NK-92 (cell line): ENCODE results near the gene LRRTM4.

Experiments
- DNase-seq: peaks from one replicate; lab custom pipeline; 2025; ENCODE audit not compliant: unreplicated experiment; lab: John Stamatoyannopoulos, UW

Gene LRRTM4

DNA sequence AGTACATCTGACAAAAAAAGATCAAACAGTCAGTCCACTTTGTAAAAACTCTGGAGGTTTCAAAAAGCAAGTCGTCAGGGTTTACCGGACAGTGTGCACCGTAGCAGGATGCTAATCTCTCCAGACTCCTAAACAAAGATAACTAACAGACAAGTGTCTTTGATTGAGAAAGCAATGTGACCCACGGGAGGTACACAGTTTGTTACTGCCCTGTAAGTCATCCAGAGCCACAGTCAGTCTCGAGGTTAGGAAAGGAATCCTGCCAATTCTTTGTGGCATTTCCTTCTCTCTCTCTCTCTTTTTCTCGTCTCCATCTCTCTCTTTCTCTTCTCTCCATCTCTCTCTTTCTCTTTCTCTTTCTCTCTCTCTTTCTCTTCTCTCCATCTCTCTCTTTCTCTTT lies 42.8 kb downstream of the LRRTM4 start:
- DNase-seq, result no peak

DNA sequence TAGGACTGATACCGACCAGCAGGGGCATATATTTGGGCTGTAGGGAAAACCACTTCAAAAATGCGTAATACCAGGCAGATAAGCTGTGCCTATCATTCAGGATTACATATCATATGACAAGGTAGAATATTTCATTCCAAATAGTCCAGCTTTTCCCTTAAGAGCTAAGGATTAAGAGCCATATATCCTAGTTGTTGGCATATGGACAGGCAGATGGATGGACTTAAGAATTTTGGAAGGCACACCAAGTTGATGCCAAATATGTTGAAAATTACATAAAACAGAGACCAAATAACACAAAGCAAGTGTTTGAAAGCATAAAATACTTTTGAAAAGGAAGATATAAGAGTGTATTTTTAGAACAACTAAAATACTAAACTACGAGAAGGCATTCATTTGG lies 52.1 kb downstream of the LRRTM4 start:
- DNase-seq, result no peak

DNA sequence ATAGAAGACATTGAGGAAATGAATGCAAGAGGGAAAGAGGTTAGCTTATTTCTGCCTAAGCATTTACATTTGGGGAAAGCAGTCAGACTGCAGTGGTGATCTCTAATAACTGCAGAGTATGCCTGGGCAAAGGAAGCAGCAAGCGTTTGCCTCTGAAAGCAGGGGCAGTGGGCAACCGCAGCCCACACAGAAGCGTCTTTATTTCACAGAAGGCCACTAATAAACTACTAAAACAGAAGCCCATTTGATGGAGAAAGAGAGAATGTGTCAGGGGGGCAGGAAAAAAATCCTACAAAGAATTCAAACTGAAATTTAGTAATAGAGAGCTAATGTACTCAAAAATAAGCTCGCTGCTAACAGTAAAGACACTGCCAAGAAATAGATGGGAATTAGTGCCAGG lies 53.1 kb downstream of the LRRTM4 start:
- DNase-seq, result no peak

DNA sequence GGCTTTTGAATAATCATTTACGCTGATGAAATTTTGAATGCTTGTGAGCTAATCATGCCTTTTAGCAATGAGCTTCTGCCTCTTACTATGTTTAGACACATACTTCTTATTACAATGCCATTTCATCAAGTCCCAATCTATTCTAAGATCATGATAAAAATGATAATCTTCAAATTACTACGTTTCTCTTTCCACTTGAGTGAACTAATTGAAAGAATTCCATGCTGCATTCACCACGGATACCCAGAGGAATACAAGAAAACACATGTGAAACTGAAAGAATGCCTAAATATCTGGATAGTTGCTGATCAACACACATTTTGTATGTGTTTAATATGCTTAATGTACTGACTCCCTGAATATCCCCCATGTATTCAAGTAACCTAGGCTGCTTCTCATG lies 62.3 kb downstream of the LRRTM4 start:
- no peak for DNase-seq

DNA sequence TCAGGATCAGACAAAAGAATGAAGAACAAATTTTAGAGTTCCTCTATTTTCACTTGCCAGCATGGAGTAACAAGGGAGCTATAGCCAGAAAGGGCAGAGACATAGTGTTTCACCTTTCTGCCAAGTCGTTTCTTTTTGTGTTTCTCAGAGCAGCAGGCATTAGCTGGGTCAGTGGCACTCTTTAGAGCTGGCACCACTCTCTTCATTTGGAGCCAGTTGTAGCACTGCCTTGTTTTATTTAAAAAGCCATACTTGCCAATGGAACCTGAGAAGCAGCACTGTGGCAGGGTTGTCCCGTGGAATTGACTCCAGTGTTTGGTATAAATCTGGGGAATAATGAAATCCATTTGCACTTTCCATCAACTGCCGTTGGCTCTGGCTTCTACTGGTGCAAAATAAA lies 64.0 kb downstream of the LRRTM4 start:
- no peak for DNase-seq

DNA sequence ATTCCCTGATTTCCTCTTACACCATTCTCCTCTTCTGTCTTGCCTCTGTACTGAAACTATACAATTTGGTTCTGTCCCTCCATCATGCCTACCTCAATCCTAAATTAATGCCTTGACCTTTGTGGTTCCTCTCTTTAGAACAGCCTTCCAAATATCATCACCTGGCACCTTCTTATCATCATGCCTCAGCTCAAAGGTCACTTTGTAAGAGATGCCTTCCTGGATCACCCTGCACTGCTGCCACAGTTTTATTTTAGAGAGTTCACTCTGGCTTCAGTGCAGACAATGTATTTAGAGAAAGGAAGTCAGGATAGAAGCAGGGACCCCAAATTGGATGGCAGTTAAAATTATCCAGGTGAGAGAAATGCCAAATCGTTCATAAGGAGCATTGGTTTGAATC lies 64.5 kb downstream of the LRRTM4 start:
- DNase-seq, result no peak

DNA sequence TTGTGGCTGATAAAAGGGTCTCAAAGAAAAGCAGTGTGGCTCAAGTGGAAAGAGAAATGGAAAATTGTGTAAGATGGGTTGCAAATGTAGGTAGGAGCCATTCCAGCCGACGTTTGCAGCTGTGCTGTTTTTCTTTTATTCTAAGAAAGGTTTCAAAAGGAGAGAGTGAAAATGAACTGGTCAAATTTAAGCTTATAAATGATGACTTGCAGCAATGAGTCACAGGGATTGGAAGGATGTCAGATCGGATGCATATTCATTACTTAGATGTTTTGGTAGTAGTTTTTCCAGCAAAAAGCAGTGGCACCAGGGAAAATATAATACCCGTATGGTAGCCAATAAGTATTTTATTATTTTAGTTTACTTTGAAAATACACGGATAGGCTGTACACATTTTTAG lies 79.1 kb downstream of the LRRTM4 start:
- DNase-seq, result no peak

DNA sequence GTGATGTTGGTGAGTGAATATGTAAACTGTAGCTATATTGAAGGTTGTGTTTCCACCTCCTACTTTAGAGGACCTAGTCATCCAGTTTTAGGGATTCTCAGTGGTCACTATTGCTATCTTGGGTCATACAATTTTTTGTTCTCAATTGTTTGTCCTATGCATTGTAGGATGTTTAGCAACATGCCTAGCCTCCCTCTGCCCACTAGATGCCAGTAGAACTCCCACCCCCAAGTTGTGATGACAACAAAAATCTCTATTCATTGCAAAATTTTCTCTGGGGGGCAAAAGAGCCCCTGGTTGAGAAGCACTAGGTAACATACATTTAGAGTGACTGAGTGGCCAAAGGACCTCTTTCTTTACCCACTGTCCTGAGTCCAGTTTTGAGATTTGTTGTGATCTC lies 87.3 kb downstream of the LRRTM4 start:
- no peak for DNase-seq

DNA sequence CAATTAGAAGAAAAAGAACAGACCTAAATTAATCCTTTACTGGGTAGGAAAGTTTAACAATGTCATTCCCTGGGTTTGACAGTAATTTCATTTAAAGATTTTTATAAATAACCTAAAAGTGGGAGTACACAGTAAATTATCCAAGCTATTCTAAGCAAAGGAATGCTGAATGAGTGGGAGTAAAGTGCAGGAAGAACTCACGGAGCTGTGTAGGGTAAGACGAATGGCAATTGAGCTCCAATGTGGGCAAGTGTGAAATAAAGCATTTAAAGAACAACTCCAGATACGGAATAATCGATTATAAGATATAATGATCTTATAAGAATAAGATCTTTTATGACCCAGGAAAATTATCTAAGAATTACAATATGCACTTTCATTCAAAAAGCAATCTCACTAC lies 93.2 kb downstream of the LRRTM4 start:
- no peak for DNase-seq

DNA sequence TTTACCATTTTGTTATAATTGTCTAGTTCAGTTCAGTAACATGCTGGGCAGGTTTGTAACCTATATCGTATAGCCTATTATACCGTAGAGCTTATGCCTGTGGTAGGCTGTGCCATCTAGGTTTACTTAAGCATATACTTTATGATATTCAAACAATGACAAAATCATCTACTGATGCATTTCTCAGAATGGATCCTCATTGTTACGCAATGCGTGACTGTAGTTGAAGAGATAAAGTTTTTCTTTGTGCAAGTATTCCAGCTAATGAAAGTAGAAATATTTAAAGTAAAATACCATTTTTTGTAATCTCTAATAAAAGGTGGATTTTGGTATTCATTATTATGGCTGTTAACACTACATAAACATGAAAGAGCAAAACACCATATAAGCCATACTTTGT lies 100.2 kb downstream of the LRRTM4 start:
- no peak for DNase-seq

DNA sequence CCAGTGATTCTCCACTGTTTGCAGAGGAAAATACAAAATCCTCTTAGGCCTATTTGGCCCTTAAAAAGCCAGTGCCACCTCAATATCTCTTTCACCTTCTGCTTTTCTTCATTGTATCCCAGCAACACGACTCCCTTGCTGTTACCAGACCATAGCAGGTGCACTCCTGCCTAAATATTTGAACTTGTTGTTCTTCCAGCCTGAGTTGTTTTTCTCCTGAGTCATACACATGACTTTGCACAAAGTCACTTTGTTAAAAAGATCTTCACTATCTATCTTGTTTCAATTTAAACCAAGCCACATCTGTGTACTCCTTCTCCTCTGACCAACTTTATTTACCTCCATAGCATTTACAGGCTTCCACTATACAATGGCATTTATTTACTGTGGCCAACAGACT lies 103.6 kb downstream of the LRRTM4 start:
- DNase-seq, result no peak

DNA sequence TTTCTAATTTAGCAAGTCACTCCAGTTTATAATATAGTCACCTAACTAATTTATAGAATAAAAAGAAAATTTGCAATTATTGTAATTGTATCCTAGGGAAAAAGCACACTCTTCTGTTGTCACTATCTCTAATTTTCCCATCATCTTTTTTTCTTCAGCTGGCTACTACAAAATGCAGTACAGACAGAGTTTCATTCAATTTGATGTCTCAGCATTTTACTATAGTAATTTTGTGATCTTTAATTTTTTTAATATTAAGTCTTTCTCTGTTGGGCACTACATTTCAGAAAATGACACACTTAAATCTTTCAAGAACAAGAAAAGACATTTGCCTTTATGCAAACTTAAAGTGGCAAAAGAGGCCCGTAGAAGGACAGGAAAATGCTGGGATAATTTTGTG lies 118.0 kb downstream of the LRRTM4 start:
- DNase-seq, result no peak

DNA sequence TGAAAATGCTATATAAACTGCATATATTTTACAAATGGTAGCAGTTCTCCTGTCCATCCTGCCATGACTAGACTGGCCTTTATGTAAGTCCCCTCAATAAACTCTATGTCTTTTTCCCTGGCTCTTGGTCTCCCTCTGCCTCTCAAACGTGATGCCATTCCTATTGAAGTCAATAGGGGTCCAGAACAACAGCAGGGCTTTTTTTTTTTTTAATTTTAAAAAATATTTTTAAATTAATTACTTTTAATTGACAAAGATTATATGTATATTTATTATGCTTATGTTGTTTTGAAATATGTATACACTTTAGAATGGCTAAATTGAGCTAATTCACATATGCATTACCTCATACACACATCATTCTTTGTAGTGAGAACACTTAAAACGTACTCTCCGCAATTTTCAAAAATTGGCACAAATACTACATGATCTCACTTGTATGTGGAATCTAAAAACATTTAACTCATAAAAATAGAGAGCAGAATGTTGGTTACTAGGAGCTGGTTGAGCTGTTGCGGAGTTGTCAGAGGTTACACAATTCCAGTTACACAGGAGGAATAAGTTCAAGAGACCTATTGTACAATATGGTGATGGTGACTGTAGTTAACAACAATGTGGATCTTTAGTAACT lies 123.1 kb downstream of the LRRTM4 start:
- DNase-seq, result no peak

DNA sequence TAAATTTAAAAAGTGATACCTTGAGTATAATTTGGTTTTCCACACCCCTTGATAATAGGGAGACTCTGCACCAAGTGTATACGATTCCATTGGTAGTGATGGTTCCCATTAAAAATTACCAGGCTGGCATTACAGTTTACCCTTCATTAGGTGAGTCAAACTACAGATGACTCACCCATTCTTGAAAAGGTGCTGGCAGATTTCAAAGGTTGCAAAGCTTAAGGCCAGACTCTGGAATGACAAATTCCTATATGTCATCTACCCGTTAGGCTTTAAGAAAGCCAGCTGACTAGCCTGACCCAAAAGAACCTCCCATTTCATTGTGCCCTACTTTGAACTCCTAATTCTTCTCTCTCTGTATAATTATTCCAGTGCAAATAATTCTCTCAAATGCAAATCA lies 124.4 kb downstream of the LRRTM4 start:
- DNase-seq, result no peak

DNA sequence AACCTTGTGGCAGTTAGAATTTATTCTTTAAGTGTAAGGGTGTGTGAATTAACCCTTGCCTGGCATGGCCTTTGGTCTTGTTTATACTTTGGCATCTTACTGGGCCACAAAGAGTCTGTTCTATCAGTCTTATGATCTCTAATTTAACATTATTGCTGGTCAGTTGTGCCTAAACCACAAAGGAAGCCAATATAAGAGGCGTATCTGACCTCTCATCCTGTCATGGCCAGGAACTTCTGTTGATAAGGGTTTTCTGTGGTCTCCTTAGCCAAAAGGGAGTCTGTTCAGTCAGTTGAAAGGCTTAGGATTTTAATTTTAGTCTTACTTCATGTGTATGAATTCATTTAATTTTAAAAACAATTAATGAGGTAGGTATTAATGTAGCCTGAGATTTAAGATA lies 127.2 kb downstream of the LRRTM4 start:
- DNase-seq, result no peak

DNA sequence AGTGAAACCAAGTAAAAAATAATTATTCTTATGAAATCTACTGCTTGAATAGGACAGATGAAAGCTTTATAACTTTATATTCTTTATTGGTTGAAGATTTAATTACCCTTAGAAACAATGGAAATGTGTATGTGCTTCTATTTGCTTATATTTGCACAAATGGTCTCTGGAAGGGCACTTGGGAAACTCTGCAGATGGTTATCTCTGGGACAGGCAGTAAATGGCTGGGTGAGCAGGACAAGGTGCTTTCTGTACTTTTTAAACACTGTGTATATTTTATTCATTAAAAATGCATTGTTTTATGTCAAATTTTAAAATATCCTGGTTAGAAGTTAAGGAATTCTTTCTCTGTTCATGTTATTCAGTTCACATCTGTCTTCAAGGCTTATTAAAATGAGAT lies 131.1 kb downstream of the LRRTM4 start:
- DNase-seq, result no peak

DNA sequence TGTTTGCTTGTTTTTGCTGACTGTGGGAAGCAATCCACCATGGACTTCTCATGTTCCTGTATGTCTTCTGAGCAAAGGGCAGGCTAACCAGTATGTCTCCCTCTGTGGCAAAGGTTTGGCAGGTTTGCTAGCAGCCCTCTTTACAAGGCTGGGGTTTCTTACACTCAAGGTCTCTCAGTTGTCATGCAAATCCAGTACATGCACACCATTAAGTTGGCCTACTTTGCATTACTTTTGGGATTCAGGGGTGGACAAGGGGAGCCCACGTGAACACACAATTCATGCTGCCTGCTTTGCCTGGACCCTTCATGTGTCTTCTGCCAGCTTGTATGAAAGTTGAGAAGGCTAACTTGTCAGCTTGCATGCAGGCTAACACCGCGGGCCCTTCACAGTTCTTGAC lies 134.9 kb downstream of the LRRTM4 start:
- no peak for DNase-seq

DNA sequence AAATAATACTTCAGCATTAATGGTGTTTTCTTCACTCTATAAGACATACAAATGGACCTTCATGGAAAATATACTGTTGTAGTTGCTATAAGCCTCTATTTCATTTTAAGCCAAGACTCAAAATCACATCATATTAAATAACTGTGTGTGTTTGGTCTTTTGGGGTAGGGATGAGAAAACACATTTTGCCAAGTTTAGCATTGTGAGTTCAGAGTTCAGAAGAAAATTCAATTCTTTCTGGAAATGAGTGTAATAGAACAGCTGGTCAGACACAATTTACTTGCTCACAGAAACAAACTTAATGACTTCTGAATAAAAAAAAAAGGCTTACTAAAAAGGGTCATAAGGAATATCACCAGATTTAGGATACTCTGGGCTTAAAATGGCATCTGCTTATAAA lies 149.5 kb downstream of the LRRTM4 start:
- no peak for DNase-seq

DNA sequence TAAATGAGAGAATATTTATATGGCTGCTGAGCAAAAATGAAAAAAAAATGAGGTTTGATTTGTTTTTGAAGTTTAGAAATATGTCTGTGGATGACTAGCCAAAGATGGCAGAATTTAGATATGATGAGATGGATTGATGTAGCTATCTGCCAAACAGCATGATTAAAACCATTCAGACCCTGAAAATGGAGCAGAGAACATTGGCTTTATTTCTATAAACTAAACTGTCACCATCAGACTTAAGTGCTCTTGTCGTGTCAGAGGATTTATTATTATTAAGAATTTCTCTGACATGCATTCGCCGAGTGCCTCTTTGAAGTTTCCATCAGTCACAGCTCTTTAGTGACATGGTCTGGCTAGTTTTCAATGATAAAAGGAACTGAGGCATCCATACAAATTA lies 151.7 kb downstream of the LRRTM4 start:
- DNase-seq, result no peak

DNA sequence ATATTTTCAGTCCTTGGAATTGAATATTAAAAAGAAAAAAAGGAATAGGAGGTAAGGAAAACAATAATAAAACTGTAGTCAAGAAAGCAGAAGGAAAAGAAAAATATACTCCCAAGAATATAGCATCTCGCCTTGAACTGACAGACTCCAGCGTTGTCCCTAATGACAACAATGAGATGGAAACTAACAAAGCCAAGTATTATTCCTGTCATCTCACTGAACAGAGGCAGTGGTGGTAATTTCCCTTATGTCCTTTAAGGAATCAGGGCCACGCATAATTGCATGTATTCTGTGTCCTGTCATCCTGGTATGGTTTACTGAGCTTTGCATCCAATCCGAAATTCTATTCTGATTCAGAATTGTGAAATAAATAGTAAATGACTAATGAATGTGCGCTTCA lies 158.9 kb downstream of the LRRTM4 start:
- no peak for DNase-seq

DNA sequence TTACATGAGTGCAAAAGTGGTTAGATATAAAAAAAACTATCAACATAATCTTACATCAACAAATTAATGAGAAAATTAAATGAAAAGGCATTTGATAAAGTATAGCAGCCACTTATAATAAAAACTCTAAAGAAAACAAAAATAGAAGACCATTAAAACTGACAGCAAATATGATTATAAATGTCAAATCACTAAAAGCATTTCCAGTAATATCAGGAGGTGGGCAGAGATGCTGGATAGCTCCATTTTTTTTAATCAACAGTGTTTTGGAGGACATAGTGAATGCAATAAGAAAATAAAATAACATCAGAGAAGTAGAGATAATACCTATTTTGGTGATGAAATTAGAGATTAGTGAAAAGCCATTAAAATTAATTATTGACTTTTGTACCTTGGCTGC lies 173.4 kb downstream of the LRRTM4 start:
- no peak for DNase-seq

DNA sequence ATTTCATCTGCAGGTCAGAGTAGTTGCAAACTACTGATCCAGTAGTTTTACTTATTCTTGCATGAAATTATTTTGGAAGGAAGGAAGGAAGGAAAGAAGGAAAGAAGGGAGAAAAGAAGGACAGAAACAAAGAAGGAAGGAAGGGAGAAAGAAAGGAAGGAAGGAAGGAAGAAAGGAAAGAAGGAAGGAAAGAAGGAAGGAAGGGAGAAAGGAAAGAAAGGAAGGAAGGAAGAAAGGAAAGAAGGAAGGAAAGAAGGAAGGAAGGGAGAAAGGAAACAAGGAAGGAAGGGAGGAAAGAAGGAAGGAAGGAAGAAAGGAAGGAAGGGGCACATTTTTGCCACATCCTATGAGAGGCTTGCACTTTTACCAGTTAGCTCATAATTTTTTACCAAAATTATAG lies 186.2 kb downstream of the LRRTM4 start:
- no peak for DNase-seq

DNA sequence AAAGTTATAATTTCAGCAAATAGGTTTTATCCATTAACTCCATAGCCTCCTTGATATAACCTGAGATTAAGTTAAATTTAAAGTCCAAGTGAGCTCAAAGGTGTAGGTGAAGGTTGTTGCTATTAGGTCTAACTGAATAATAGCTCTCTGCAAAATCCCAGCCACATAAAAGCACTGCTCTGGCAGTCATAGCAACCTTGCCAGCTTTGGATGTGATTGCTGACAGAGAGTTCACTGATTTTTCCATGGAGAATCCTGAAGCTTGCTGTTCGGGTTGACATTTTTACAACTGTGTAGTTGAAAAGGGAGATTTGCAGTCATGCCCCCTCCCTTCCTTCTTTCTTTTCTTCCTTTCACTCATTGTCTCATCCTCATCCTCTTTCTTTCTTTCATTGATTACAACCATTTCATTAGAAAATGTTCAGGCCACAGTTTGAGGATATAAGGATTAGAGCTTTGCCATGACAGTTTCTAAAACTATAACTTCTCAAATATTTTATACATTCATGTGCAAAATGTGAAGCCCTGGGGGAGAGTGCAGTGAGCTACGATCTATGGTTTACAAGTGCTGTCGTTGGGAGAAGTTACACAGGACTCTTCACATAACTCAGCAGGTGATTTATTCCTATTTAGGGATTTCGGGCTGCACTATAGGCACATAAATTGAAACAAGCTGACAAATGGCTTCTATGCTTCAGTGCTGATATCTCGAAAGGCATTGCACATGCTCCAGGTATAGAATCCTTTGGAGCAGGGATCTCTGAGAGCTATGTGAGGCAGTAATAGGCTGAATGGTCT lies 193.8 kb downstream of the LRRTM4 start:
- DNase-seq, result no peak
